HG02623 (cell line): ENCODE data around the gene ETS2.

Source experiments
- ATAC-seq: cut with Tn5 transposase; IDR thresholded peaks from one replicate; pipeline ENCODE4 v1.9.1; 2021; ENCODE audit warnings: moderate library complexity; ENCODE audit not compliant: unreplicated experiment

Gene ETS2

DNA sequence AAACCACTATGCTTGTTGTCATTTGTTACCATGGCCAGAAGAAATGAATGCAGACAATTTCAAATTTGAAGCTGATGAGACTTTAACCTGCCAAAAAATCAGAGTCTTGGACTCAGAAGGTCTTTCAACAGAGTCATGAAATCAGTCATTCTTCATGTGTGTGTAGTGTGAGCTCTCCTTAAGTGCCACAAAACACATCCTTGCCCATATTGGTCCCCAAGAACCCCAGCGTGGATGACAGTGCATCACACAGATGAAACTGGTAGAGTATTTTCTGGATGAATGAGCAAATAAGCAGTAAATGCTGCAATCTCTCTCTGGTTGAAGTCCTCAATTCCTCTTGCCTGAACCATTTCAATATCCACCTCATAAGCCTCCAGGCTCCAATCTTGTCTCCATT is 28.7 kb upstream of the ETS2 start:
- no peak for ATAC-seq

DNA sequence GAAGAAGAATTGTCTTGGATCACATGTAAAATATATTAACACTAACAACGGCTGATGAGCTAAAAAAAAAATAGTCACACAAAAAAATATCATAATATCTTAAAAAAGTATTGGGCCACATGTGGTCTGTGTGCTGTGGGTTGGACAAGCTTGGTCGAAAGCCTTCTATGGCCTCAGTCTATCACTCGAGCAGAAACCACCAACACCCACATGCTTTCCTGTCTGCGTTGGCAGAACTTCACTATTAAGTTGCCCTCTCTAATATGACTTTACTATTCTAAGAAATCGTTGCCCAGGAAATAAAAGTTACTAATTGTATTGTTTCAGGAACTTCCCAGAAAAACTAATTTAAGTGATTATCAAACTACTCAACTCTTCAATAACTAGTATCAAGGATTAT is 28.2 kb upstream of the ETS2 start:
- no peak for ATAC-seq

DNA sequence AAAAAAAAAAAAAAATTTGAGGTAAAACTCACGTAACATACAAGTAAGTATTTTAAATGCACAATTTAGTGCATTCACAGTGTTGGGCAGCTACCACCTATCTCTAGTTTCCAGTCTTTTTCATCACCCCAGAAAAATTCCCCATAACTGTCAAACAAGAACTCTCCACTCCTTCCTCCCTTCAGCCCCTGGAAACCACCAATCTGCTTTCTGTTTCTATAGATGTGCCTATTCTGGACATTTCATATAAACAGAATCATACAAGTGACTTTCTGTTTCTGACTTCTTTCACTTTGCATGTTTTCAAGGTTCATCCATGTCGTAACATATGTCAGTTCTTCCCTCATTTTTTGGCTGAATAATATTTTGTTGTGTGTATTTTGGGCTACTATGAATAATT is 24.9 kb upstream of the ETS2 start:
- peak; percentile 55 for ATAC-seq

DNA sequence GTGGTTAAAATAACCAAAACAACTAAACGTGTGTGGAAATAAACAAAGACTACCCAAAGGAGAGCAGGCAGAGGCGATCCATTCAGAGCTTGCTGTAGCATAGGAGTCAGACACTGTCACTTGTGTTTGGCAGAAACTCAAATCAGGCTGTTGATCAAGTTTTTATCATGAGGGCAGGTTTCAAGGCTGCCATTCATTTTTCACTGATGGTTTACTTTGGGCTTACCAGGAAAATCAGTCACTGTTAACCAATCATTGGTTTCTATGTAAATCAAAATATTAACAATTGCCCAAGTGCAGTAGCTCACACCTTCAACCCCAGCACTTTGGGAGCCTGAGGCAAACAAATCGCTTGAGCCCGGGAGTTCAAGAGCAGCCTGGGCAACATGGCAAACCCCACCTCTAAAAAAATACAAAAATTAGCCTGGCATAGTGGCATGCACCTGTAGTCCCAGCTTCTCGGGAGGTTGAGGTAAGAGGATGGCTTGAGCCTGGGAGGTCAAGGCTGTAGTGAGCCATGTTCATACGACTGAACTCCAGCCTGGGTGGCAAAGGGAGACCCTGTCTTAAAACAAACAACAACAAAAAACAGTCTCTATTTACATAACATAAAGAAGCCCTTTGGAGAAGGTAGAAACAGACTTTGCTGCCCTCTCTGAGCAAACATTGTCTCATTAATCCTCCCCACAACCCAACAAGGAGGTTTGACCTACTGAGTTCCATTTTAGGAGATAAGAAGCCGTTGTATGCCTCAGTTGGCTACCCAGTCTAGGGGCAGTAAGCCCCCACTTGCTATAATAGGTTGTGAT is 21.1 kb upstream of the ETS2 start:
- no peak for ATAC-seq

DNA sequence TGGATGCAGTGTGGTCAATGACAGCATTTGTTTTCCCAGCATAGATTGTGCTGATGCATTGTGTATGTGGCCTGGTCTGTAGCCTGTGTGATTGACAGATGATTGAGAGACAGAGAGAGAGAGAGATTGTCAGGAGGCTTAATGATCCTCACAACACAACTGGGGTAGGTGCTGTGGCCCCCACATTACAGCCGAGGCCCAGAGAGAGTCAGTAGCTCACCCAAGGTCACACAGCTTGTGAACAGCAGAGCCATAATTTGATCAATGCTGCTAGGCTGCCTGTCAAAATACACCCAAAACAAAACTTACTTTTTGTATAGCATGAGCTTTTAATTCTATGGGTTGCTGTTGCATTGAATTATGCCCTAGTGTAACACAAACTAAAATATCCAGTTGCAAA is 20.2 kb upstream of the ETS2 start:
- no peak for ATAC-seq

DNA sequence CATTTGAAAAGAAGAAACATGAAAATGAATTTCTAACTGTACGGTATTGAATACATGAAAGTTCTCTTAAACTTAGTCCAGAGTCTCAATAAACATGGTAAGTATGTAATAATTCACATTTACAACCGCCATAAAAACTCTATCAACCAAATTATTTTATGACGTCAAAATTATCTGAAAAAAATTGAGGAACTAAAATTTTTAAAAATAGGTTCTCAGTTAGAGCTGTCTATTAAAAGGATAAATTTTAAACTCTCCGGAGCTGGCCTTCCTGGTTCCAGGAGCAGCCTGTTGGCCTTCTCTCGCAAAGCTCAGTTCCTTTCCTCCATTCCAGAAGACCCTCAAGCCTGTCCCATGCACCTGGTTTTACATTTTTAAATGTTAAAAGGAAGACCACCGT is 18.7 kb upstream of the ETS2 start:
- no peak for ATAC-seq

DNA sequence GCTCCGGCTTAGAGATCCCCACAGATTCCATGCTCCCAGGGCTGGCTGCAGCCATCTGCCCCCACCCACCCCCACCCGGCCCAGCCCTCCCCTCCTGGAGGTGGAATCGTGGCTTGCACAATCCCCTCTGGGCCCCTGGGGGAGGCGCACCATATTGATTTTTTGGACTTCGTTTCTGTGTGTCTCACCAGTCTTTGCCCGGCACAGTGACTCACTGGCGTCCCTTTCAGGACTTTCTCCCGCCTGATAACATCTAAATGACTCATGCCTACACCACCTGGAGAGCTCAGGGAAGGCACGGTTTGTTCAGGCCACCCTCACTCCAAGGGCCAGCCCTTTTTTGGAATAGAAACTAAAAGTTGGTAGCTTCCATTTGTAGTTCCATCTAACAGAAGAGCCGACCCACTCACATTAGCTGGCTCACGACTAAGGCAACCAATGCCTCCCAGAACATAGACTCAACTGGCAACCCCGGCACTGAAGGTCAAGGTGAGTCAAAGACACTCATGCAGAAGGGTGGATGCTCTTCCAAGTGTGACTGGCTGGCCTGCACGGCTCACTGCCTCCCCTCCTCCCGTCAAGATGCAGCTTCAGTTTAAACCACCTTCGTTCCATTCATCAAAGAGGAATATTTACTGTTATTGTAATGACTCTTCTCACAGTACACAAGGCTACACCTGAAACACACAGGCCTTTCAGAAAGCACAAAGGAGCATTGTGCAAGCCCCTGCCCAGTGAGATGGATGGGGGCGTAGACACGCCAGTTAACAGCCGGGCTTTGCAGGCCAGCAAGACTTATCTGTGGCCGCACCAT is 18.1 kb upstream of the ETS2 start:
- no peak for ATAC-seq

DNA sequence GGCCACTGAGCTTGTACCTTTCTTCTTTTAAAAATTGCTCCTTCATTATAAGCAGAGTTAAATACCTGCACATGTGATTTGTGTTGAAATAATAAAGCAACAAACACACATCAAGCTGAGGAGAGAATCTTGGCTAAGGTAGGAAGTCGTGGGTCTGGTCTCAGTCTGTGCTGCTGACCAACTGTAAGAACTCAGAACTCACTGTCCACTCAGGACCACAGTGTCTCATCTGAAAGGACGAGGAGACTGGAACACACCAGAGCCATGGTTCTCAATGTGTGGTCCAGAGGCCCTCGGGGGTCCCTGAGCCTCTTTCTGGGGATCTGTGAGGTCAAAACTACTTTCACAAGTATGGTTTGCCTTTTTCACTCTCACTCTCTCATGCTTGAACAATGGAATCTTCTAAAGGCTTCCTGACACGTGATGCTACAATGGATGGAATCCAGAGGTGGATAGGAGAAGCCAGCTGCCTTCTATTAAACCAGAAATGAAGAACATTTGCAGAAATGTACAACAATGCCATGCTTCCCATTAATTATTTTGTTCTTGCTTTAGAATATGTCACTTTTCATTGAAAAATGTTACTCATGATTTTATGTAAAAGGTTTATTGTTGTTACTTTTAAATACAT is 17.3 kb upstream of the ETS2 start:
- no peak for ATAC-seq

DNA sequence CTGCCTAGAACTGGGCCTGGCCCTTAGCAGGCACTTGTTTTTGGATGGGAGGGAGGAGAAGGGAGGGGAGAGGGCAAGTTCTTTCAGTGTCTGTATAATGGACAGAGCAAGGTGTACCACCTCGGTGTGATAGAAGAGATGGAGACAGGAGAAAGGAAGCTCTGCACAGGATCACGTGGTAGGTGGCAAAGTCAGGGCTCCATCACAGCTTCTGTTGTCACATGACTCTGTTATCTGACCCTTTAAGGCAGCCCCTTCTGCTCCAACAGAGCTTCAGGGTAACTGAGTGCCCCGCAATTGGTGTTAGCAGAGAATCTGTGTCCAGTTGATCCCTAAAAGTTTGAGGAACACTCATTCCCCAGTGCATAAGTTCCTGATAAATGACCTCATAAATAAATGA is 16.5 kb upstream of the ETS2 start:
- ATAC-seq = no peak

DNA sequence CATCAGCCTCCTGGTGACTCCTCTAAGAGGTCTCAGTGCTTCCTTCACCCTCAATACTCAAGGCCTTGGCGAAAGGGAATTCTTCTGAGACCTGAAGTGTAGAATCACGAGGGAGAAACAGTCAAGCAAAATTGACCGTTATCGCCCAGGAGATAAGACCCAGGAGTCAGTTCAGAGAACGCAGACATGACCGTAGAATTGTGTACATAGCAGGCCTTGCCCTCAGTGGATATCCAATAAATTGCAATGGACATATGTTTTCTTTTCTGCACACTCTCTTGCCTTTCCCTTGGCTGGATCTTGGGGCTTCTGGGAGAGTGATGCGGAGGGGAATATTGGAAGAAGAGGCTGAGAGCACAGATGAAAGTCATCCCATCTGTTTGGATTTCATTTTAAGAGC is 15.7 kb upstream of the ETS2 start:
- no peak for ATAC-seq

DNA sequence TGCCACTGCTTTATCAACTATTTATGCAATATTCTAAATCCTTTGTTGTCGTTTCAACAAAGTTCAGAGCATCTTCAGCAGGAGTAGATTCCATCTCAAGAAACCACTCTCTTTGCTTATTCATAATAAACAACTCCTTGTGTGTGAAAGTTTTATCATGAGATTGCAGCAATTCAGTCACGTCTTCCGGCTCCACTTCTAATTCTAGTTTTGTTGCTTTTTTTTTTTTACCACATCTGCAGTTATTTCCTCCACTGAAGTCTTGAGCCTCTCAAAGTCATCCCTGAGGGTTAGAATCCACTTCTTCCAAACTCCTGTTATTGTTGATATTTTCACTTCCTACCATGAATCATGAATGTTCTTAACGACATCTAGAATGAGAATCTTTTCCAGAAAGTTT is 14.8 kb upstream of the ETS2 start:
- no peak for ATAC-seq

DNA sequence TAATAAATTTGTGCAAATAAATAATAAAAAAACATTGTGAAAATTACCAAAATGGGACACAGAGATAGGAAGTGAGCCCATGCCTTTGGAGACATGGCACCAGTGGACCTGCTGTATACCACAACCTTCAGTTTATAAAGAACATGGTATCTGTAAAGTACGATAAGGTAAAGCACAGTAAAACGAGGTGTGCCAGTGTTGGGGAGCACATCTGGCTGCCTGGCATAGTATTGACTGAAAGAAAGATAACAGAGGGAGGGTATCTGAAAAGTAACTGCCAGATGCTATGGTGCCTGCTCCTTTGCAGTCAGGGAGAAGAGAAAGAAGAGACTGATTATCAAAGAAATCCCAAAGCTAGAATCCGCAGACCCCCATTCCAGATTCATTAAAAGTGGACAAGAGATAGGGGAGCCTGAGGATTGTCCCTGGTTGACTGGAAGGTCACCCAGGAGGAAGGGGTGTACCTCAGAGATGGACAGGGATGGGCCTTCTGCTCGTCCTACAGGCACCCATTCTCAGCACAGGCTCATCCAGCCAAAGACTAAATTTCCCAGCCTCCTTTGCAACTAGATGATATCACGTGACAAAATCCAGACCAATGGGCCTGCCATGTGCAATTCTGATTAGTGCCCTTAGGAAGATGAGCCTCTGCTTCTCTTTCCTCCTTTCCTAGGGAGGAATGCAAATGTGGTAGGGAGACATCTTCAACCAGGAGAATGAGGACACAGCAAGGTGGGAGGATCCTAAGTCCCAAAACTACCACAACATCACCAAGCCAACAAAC is 12.9 kb upstream of the ETS2 start:
- no peak for ATAC-seq

DNA sequence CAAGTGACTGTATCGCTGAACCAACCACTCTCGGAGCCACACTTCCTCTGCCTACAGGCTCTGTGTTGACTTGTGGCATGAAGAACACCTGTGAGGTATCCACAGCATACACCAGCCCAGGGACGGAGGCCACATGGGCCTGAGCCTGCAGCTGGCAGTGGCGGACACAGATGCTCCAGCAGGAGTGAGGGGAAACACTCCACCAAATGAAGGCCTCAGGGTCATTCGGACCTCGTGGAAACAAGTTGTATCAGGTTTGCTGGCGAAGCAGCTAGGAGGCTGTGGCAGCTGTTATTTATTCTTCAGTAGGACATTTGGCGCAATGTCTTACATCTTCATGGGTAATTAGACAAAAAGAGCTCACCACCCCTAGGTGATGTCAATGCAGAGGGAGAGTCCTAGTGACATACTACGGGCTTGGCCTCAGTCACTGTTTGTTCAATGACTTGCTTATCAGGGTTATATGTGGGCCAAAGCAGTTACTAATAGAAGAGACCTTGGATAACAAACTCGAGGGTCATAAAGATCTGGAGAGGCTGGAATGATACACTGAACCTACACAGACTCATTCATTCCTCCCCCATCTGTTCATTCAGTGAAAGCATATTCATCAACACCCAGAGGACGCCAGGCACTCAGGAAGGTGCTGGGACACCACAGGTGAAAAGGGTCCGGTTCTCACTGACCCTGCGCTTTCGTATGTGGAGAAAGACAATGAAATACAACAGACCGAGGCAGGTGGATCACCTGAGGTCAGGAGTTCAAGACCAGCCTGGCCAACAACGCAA is 11.6 kb upstream of the ETS2 start:
- ATAC-seq = no peak

DNA sequence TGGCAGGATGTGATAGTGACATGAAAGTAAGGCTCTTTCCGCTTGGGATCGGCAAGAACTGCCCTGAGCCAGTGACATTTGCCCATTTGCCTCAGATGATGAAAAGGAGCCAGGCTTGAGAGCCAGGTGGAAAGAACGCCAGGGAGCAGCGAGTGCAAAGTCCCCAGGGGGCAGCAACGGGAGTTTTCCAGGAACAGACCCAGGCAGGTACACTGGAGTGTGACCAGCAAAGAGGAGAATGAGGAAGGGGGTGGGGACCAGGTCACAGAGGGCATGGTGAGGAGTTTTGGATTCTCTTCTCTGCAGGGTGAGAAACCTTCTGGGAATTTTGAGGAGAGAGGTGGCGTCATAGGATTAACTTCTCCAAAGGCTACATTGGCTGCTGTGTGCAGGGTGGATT is 10.8 kb upstream of the ETS2 start:
- no peak for ATAC-seq

DNA sequence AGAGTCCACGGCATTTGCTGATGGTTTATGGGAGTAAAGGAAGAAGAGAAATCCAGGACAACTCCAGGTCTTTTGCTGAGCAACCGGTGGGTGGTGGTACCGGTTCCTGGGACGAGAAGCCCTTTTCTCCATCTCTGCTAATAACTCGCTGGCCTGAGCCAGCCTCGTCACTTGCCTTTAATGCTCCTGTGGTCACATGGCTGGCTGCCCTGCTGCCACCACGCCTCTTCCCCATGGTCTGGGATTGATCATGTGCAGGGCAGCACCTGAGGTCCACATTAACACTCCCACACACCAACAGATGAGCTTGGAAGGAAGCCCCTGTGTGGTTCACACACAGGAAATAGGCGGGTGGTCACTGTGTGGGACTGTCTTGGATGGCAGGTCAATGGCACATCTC is 10.3 kb upstream of the ETS2 start:
- ATAC-seq = no peak

DNA sequence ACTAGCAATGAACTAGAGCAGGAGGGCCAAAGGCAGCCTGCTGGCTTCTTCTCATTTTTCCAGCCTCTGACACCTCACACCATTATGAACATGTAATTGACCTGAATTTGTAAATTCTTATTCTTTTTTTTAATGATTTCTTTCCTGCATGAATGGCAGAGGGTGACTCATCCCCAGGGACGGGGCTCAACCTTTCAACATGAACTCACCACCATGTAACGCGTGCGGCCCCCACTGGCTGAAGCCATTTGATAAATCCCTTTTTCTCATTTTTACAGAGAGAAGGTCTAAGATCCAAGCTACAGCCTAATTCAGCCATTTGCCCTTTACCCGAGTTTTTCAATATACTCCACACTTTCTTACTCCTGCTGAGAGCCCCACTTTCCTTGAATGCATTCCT is 9.3 kb upstream of the ETS2 start:
- ATAC-seq = no peak

DNA sequence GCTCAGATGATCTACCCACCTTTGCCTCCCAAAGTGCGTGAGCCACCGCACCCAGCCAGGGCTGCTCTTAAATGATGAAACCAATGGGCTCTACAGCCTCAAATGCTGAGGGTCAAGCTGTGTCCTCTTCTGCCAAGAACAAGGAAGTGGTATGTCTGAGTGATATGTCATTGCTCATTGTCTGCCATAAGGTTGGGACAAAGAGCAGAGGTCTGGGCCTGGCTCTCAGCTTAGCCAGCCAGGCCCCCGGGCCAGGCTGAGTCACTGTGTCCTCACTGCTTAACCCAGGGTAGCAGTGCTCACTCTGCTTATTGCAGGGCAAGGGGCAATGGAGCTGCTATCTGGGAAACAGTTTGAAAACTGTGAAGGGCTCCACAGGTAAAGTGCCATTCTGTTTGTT is 8.3 kb upstream of the ETS2 start:
- ATAC-seq = no peak

DNA sequence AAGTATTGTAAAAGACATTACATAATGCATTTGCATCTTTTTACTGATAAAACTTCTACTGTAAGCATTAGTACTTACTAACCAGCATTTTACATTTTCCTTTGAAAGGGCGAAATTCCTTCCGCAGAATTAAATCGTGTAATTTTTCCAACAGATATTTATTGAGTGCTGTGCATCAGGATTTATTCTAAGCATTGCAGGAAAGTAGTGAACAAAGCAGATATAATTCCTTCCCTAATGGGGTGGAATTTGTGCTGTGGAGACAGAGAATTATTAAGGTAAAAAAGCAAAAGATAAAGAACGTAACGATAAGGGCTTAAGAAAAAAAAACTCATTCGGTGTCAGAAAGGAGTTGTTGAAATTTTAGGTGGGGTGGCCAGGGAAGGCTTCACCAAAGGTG is 7.6 kb upstream of the ETS2 start:
- no peak for ATAC-seq

DNA sequence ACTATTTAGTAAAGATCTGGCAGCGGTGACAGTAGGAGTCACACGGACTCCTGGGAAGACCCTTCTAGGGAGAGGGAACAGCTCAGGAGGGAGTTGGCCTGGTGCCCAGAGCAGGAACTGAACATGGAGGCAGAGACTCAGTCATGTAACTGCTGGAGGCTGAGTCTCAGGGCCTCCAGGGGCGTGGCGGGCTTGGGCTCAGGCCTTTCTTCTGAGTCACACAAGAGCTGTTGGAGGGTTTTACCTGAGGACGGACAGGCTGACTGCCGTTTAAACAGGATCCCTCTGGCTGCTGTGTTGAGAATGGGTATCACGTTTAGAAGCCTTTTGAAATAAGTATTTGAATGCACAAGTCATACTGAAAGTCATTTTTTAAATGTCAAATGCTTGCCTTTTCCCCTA is 7.2 kb upstream of the ETS2 start:
- ATAC-seq = no peak

DNA sequence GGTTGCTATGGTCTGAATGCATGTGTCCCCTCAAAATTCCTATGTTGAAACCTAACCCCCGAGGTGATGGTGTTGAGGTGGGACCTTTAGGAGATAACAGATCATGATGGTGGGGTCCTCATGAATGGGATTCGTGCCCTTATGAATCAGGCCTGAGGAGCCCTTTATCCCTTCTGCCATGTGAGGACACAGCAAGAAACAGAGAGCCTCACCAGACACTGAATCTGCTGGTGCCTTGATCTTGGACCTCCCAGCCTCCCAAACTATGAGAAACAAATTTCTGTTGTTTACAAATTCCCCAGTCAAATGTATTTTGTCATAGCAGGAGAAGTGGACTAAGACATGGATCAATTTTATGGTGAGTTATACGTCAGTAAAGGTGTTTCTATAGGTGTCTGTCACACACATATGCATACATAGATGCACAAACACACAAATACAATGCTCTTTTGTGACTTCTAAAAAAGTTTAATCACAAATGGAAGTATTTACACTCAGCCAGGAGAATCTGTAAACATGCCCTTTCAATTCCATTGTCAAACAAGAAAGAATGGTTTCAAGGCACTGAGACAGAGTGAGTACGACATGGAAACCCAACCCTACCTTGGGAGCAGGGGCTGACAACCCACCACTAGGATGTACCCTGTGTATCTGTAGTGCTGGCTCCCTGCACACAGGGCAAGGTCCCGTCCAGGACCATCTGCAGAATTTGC is 5.5 kb upstream of the ETS2 start:
- no peak for ATAC-seq
